Activated naive CD4-positive, alpha-beta T cell treated with anti-CD3 and anti-CD28 coated beads, Interleukin-2, amount 10 ng/mL, durations not matched to agents 5 hours and 36 hours (primary cell): Measurements from ENCODE around the gene SLC39A6. TPM values are rescaled to one million over a fixed set of nuclear protein-coding genes. Genes with fewer than 3 reads are reported as not detected.

Source experiments
- total RNA-seq, 2 experiments: library from RNA; stranded (reverse); gene quantifications; one replicate each; pipeline ENCODE4 v1.2.3, GENCODE V29; 2021

SLC39A6 gene
- 10 to 100 TPM; 19.9 to 20.4 TPM for total RNA-seq

GRCh38 chr18:36129300-36130038 lies at the start of gene SLC39A6, which contains the start of gene ELP2:
Gene SLC39A6 (minus strand): TSS chr18:36129340. CDS start chr18:36127007, 2,333 bp downstream.
Gene ELP2 (plus strand): TSS chr18:36129899. CDS start chr18:36129934, 35 bp downstream.

DNA sequence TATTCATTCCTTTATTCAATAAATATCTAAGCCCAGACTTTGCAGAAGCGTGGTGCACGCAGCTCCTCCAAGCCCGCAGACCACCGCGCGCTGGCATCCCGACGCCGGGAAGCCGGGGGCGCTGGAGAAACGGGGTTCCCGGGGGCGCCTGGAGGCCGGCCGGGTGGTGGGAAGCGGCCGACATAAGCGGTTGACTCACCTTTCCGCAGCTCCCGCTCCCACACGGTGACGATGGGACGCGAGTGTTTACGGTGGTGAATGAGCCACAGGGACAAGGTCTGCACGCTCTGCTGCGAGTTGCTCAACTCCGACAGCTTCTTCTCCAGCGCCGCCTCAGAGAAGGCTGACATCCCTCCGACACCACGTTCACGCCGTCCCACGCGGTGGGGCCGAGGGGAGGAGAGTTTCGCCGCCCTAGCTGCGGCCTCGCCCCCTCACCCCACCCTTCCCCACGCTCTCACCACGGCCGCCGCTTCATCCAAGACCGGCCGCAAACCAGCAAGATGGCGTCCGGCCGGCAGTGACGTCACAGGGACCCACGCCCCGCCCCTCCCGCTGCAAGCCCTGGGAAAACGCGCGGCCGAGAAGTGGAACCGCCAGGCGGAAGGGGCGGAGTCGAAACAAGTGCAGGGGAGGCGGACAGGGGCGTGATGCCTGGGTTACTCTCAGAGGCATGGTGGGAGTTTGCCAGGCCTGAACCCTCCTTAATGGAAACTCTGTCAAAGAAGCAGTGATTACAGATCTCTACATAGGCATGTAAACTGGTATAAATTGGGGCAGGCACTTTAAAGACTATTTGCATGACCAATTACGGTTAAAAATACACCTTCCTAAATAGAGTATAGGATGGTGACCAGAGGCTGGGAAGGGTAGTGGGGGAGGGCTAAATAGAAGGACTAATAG lies 61.8 kb downstream of the SLC39A6 start, which contains the start of gene RPRD1A:
Gene RPRD1A, minus strand, starts transcription at position 505 of the 903 bp plus-strand sequence. Its CDS starts 155 bp downstream, at position 350.

Other genes starting within 250 kb of the SLC39A6 start
- gene RPRD1A, start 61.8 kb downstream of the SLC39A6 start, total RNA-seq = 10 to 100 TPM; 29.2 to 29.9 TPM
- 10 to 100 TPM; 66.2 to 68.1 TPM for gene ELP2, start 559 bp upstream of the SLC39A6 start, total RNA-seq
- gene MOCOS, start 58.2 kb upstream of the SLC39A6 start, total RNA-seq = under 1 TPM in 1 of 2 experiments, not detected in 1; 0.18 TPM
- gene FHOD3, start 168.4 kb upstream of the SLC39A6 start, total RNA-seq = not detected